Pancreas (tissue), 10 donors: ENCODE measurements around the gene HDGFL3. TPM values are rescaled to one million over a fixed set of nuclear protein-coding genes. Genes with fewer than 3 reads are reported as not detected.
A peak's percentile ranks its signal among the peaks of the same experiment; 100 is the strongest.

Source experiments
- ATAC-seq, 4 donors: fragments of 200-7000 bp; cut with Tn5 transposase; one replicate each; pipeline versions ENCODE4 v1.8.0 to v1.9.1; 2020; ENCODE audit warnings: mild to moderate bottlenecking in 4 of 4, moderate library complexity in 4 of 4
- DNase-seq, 6 donors: peaks; one replicate each; pipeline ENCODE4 v3.0.0-alpha.2; 2020
- FAIRE-seq: peaks from 2 replicates; lab custom pipeline; 2012; peaks lifted over from hg19 to GRCh38; lab: Jason Lieb, UNC
- H3K27ac ChIP-seq, 4 donors: fragments of 200-600 bp; sonication (generic); 1 replicate in 3 of 4; 2 replicates in 1 of 4; pipeline versions ENCODE4 v1.5.0 to v1.8.0; 2020
- H3K27me3 ChIP-seq, 4 donors: fragments of 200-600 bp; one replicate each; pipeline ENCODE4 v1.8.0; 2021
- H3K36me3 ChIP-seq, 3 donors: fragments of 200-600 bp; sonication (generic) in 1 of 3; one replicate each; pipeline versions ENCODE4 v1.5.0 to v1.8.0; 2020 to 2021
- H3K4me1 ChIP-seq, 3 donors: fragments of 200-600 bp; one replicate each; pipeline ENCODE4 v1.8.0; 2021
- H3K4me3 ChIP-seq, 4 donors: fragments of 200-600 bp; sonication (generic) in 2 of 4; one replicate each; pipeline versions ENCODE4 v1.5.0 to v1.8.0; 2020 to 2021
- H3K9me3 ChIP-seq, 4 donors: fragments of 200-600 bp; one replicate each; pipeline ENCODE4 v1.8.0; 2021
- CTCF ChIP-seq, 4 donors: fragments of 200-600 bp; sonication (generic) in 3 of 4; IDR thresholded peaks; one replicate each; pipeline versions ENCODE4 v1.5.0 to v1.8.0; 2021; ENCODE audit warnings: antibody characterized with exemption in 4 of 4
- WGBS, 2 donors: extraction: QIAGEN DNeasy Blood & Tissue Kit; methylation state at CpG; one replicate each; pipeline ENCODE4 v1.1.7; 2013; 5-methylcytosine and 5-hydroxymethylcytosine counted together
- intact Hi-C, 3 donors: fragments of 100-400 bp; cut with DNase I; formaldehyde crosslinking; loops; one replicate each; pipeline versions ENCODE4 v1.11.1 to v1.14.2; 2022
- polyA plus RNA-seq, 2 donors: library from polyadenylated mRNA; stranded (reverse); fragments of 200-250 nt; gene quantifications; one replicate each; pipeline ENCODE4 v1.2.3, GENCODE V29; 2013
- total RNA-seq, 6 donors: library from RNA; stranded (reverse); fragmentation: NEBNext Ultra II Directional in 4 of 6; extraction: Animal tissue kit (Norgen Biotek cat#: 25700) in 4 of 6; gene quantifications; one replicate each; pipeline versions ENCODE4 v1.2.1 to v1.2.4, GENCODE V29; 2021 to 2023
- donor health status: healthy with polysubstance abuse.
- donor health status: DM: no; HTN: no; CAD: no; lungs with moderate emphysema.
- donor health status: DM: no; HTN: no; CAD: no.
- donor health status: control.
- donor health status: control.
- donor health status: Bipolar disorder and iron deficiency.
- donor health status: DM: yes; HTN: yes; CAD: no.
- donor health status: DM: no; HTN: no; CAD: no.
- donor health status: DM: no; HTN: no; CAD: no.
- donor health status: DM: yes; HTN: yes; CAD: no.

The HDGFL3 gene
- total and polyA plus RNA-seq, 8 donors = 3.0 to 17.2 (median 7.9) TPM

- Histone ChIP-seq H3K27ac (no peak overlapping the region), H3K4me1 (no peaks in the 10 kb centered on the region), H3K4me3 (no peak overlapping the region), H3K27me3 (no peaks in the 10 kb centered on the region), H3K36me3 (no peaks in the 10 kb centered on the region), H3K9me3 (no peaks in the 10 kb centered on the region)
- intact Hi-C loops = no loop called here
- WGBS, 2 donors = 80 to 87% methylated on average over 2 of the region's 2 CpGs
- DNase-seq = no peak
- no peak for FAIRE-seq
- no peak for ATAC-seq
- TF ChIP-seq CTCF (IDR thresholded peaks at IDR 0.05) = no peak
These were observed 77.8 kb downstream of the HDGFL3 start for GRCh38 chr15:83129791-83130190.

- no peaks in the 10 kb centered on the region for H3K27me3 ChIP-seq
- H3K36me3 ChIP-seq = no peaks in the 10 kb centered on the region
- ATAC-seq = no peak
- no peaks in the 10 kb centered on the region for H3K4me1 ChIP-seq
- 45 to 53% methylated on average over 3 of the region's 3 CpGs for WGBS, 2 donors
- DNase-seq = no peak
- H3K27ac ChIP-seq = no peak overlapping the region
- no peak for FAIRE-seq
- intact Hi-C loops = no loop called here
- no peaks in the 10 kb centered on the region for H3K9me3 ChIP-seq
- TF ChIP-seq CTCF (IDR thresholded peaks at IDR 0.05) = no peak
- H3K4me3 ChIP-seq = no peak overlapping the region
These were observed 80.0 kb downstream of the HDGFL3 start for GRCh38 chr15:83127547-83128150.

GRCh38 chr15:83123529-83123928, 84.1 kb downstream of the HDGFL3 start:
- Histone ChIP-seq H3K4me1 (no peaks in the 10 kb centered on the region), H3K27ac (no peak overlapping the region), H3K27me3 (no peaks in the 10 kb centered on the region), H3K9me3 (no peaks in the 10 kb centered on the region), H3K36me3 (no peaks in the 10 kb centered on the region), H3K4me3 (no peak overlapping the region)
- FAIRE-seq (no peak), ATAC-seq (peak in 2 of 4 donors; percentile 50 to 71), DNase-seq (no peak)
- intact Hi-C loops = no loop called here
- whole genome bisulfite sequencing, 2 donors = 76 to 81% methylated on average over 1 of the region's 1 CpG
- no peak for TF ChIP-seq CTCF (IDR thresholded peaks at IDR 0.05)

GRCh38 chr15:83119968-83120581, 87.5 kb downstream of the HDGFL3 start:
- FAIRE-seq (no peak), DNase-seq (no peak), ATAC-seq (no peak)
- no peaks in the 10 kb centered on the region for H3K9me3 ChIP-seq
- no peak for TF ChIP-seq CTCF (IDR thresholded peaks at IDR 0.05)
- no peak overlapping the region for H3K27ac ChIP-seq
- no peak overlapping the region for H3K4me3 ChIP-seq
- 71 to 75% methylated on average over 9 of the region's 9 CpGs for whole genome bisulfite sequencing, 2 donors
- intact Hi-C loops = no loop called here
- no peaks in the 10 kb centered on the region for H3K36me3 ChIP-seq
- H3K27me3 ChIP-seq = no peaks in the 10 kb centered on the region
- no peaks in the 10 kb centered on the region for H3K4me1 ChIP-seq

- intact Hi-C loops = no loop called here
- Histone ChIP-seq H3K4me3 (no peak overlapping the region), H3K27me3 (no peaks in the 10 kb centered on the region), H3K4me1 (no peaks in the 10 kb centered on the region), H3K36me3 (no peaks in the 10 kb centered on the region), H3K27ac (no peak overlapping the region), H3K9me3 (no peaks in the 10 kb centered on the region)
- ATAC-seq = no peak
- FAIRE-seq = no peak
- TF ChIP-seq CTCF (IDR thresholded peaks at IDR 0.05) = no peak
- no peak for DNase-seq
- 76 to 83% methylated on average over 4 of the region's 4 CpGs for WGBS, 2 donors
These were observed 88.7 kb downstream of the HDGFL3 start for GRCh38 chr15:83118968-83119367.
